ENCODE data around the gene ZNF496. TPM values are rescaled to one million over a fixed set of nuclear protein-coding genes. Genes with fewer than 3 reads are reported as not detected.
"Not testable (repeated sequence)": the region's sequence is repeated elsewhere in the genome, so short reads cannot be mapped to it uniquely, and the experiment has no call there.

ZNF496 gene
- total RNA-seq, 1 donor from 2014 or later: 6.8 TPM

- no peak for ATAC-seq
These were observed 40.5 kb downstream of the ZNF496 start for GRCh38 chr1:247291161-247291560.

- no peak for ATAC-seq
These were observed 41.1 kb downstream of the ZNF496 start for GRCh38 chr1:247290576-247290975.

DNA sequence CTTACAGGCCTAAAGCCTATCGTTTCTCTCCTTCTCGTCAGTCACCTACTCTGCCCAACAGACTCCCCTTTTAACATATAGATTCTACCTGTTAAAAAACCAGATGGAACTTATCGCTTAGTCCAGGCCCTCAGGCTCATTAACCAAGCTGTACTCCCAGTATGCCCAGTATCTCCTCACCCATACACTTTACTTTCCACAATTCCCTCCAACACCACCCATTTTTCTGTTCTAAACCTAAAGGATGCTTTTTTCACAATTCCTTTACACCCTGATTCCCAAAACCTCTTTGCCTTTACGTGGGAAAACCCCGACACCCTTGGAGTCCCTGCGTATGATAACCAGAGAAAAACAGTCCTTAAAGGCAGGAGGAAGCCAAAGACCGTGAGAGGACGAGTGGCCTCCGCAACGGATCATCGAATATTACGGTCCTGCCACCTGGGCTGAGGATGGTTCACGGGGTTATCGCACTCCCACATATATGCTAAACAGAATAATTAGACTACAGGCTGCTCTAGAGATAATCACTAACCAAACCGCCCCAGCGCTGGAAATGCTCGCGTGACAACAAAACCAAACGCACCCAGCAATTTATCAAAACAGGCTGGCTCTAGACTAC, 42.3 kb downstream of the ZNF496 start:
- ATAC-seq: not testable (repeated sequence)

- ATAC-seq: no peak
These were observed 43.3 kb downstream of the ZNF496 start for GRCh38 chr1:247288341-247288740.

DNA sequence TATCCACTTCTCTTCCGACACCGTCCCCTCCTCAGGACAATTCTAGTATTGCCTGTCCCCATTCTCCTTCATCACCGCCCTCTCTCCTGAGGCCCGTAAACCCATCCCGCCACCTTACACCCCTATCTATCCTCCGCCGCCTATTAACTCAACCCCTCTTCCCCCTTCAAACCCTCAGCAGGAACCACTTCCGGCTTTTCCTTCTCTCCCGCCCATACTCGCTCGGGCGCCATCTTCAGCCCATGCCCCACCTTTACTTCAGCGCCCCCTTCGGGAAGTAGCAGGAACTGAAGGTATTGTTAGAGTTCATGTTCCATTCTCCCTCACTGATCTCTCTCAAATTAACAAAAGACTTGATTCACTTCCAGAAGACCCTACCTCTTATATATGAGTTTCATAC, 44.2 kb downstream of the ZNF496 start:
- no peak for ATAC-seq

- ATAC-seq: no peak
These were observed 45.5 kb downstream of the ZNF496 start for GRCh38 chr1:247286134-247286670.

DNA sequence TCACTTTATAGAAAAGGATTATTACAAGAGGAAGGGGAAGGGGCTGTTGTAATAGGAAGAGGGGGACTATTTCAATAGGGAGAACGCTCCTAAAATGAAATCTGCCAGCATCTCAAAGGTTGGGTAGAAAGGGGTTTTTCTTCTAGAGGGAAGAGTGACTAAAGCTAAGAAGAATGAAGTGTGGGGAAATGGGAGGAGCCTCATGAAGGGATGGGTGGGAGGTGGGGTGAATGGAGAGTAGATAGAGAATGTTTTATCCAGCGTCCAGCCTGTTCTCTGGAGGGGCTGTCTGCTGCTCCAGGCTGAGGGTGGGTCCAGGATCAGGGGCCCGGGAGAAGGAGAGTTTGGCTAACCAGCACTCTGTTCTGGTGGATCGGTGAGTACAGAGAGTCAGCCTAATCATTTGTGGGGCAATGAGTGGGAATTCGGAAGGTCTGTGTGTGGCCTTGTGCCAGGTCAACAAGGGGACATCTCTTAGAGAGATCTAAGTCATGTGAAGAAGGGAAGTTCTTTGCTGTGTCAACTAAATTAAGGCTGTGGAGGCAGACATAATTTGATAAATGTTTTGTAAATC, 50.6 kb downstream of the ZNF496 start:
- ATAC-seq: no peak

DNA sequence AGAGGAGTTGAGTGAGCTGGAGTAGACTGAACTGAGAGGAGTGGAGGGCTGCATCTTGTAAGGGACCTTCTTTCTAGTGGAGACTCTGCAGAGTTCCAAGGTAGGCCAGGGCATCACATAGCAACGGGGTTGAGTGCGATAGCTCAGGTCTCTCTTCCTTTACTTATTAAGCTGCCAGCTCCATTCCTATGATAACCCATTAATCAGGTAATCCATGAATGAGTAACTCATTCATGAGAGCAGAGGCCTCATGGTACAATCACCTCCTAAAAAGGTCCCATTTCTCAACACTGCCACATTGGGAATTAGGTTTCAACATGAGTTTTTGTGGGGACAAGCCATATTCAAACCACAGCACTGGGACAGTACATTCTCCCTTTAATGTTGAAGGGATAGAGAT, 54.5 kb downstream of the ZNF496 start:
- no peak for ATAC-seq

DNA sequence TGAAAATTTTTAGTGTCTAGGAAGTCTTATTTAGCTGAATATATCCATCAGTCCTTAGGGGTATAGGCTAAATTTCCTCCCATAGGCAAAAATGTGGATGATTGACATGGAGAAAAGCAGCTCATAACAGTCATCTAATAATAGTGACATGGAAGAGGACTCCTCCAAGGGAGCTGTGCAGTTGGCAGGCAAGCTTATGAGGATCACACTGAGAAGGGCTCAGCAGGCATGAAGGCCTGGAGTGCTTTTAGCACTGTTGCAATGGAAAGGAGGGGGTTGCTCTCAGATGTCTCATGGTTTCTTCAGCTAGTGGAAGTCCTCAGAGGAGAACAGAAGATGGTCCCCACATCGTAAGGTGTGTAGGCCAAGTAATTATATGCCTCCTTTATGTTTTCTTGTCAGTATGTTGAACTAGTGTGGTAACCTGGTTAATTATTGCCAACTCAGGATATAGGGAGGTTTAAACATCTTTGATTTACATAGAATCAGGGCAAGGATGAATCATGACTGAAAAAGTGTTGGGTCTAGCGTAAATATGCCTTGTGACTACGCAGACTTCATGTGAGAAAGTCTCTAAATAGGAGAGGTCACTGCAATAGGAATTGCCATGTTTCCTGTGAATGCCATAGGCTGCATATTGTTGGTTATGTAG, 56.9 kb downstream of the ZNF496 start:
- ATAC-seq: no peak

DNA sequence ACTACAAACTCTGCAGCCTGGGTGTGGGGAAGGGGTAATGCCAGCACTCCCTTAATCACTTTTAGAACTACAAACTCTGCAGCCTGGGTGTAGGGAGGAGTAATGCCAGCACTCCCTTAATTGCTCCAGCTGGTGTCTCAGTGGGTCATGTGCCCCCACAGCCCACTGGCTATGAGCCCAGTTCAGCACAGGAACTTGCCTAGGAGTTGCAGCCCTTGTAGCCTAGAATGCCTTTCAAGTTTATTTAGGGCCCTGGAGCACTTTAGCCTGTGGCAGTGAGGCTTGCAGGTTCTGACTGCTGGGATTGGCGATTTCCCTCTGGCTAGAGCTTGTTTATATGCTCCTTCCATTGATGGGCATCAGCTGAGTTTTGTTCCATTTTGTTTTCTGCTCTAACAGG, 58.7 kb downstream of the ZNF496 start:
- ATAC-seq: no peak

DNA sequence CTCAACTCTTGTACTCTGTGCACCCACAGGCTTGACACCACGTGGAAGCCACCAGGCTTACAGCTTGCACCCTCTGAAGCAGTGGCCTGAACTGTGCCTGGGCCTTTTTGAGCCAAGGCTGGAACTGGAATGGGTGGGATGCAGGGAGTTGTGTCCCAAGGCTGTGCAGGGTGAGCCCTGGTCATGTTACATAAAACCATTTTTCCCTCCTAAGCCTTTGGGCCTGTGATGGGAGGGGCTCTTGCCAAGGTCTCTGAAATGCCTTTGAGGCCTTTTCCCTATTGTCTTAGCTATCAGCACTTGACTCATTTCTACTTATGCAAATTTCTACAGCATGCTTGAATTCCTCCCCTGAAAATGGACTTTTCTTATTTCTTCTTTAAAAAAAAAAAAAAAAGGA, 61.7 kb downstream of the ZNF496 start:
- no peak for ATAC-seq

DNA sequence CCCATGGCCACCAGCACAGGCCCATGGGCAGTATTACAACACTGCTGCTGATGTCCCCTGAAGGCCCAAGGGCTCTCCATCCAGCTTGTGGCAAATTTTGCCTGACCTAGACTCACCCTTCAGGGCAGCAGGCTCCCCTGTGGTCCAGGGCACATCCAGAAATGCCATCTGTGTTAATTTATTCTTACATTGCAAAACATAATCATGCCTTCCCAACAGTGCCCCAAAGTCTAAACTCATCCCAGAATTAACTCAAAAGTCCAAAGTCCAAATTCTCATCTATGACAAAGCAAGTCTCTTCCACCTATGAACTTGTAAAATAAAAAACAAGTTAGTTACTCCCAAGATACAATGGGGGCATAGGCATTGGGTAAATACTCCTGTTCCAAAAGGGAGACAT, 62.5 kb downstream of the ZNF496 start:
- no peak for ATAC-seq

DNA sequence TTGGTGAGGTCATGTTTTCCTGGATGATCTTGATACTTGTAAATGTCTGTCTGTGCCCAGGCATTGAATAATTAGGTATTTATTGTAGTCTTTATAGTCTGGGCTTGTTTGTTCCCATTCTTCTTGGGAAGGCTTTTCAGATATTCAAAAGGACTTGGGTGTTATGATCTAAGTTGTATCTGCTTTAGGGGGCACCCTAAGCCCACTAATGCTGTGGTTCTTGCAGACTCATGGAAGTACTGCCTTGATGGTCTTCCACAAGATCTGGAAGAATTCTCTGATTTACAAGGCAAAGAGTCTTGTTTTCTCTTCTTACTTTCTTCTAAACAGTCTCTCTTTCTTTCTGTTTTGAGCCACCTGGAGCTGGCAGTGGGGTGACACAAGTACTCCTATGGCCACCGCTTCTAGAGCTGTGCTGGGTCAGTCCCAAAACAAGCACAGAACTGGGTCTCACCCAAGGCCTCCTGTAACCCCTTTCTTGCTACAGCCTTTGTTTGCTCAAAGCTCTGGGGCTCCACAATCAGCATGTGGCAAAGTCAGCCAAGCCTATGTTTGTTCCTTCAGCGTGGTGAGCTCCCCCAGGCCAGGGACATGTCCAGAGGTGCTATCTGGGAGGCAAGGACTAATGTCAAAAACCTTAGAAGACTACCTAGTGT, 63.1 kb downstream of the ZNF496 start:
- ATAC-seq: no peak

DNA sequence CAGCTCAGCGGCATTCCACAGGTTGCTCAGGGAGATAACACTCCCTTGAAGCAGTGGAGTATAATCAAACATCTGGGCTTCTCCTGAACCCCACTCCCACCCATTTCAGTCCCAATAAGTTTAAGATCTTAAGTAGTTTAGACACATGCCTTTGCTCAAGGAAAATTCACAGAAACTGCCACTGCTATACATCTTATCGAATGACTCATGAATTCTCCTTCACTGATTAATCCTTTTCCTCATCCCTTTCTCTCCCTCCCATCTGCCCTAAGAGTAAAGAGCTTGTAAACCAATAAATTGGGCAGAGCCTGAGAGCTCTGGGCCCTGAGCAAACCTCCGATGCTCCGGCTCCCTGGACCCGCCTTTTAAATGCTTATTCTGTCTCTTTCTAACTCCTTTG, 65.6 kb downstream of the ZNF496 start:
- ATAC-seq: no peak

DNA sequence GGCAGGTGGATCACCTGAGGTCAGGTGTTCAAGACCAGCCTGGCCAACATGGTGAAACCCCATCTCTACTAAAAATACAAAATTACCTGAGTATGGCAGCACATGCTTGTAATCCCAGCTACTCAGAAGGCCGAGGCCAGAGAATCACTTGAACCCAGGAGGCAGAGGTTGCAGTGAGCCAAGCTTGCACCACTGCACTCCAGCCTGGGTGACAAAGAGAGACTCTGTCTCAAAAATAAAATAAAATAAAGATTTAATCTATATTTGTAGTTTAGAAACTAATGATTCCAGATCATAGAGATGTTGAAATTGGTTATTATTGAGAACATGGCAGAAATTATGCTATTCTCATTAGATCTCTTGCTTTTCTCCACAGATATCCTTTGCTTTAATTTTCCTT, 75.9 kb downstream of the ZNF496 start, which contains the start of gene VN1R5:
VN1R5 (plus strand) TSS at position 301 of the 400 bp plus-strand sequence.
- not testable (repeated sequence) for ATAC-seq

- no peak for ATAC-seq
These were observed 84.1 kb downstream of the ZNF496 start for GRCh38 chr1:247247568-247247967.

Other genes starting within 250 kb of the ZNF496 start
- gene ZNF669, start 227.5 kb downstream of the ZNF496 start, total RNA-seq: 2.6 TPM
- gene ZNF124, start 159.8 kb downstream of the ZNF496 start, total RNA-seq: 7.5 TPM
- not detected for gene VN1R5, start 75.8 kb downstream of the ZNF496 start, total RNA-seq
- 0.36 TPM for gene NLRP3, start 84.3 kb upstream of the ZNF496 start, total RNA-seq
- not detected for gene OR2B11, start 126.2 kb upstream of the ZNF496 start, total RNA-seq
- not detected for gene OR2C3, start 204.6 kb upstream of the ZNF496 start, total RNA-seq
- gene GCSAML, start 217.3 kb upstream of the ZNF496 start, total RNA-seq: not detected

Measured in esophagus mucosa (tissue), 1 donor.